ENCODE results near the gene AP2B1. TPM values are rescaled to one million over a fixed set of nuclear protein-coding genes. Genes with fewer than 3 reads are reported as not detected.

Gene AP2B1
- total RNA-seq, 4 donors from 2014 or later: 62.6 to 94.3 (median 79.4) TPM

GRCh38 chr17:35653619-35654361, 66.7 kb downstream of the AP2B1 start:
- ATAC-seq (ENCODE audit: low FRiP score): no peak

GRCh38 chr17:35655303-35655702, 68.2 kb downstream of the AP2B1 start:
- TF ChIP-seq, protein P1, sequence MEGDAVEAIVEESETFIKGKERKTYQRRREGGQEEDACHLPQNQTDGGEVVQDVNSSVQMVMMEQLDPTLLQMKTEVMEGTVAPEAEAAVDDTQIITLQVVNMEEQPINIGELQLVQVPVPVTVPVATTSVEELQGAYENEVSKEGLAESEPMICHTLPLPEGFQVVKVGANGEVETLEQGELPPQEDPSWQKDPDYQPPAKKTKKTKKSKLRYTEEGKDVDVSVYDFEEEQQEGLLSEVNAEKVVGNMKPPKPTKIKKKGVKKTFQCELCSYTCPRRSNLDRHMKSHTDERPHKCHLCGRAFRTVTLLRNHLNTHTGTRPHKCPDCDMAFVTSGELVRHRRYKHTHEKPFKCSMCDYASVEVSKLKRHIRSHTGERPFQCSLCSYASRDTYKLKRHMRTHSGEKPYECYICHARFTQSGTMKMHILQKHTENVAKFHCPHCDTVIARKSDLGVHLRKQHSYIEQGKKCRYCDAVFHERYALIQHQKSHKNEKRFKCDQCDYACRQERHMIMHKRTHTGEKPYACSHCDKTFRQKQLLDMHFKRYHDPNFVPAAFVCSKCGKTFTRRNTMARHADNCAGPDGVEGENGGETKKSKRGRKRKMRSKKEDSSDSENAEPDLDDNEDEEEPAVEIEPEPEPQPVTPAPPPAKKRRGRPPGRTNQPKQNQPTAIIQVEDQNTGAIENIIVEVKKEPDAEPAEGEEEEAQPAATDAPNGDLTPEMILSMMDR (IDR thresholded peaks at IDR 0.05): no peak
- DNase-seq (ENCODE audit: low spot score) (no peak), ATAC-seq (ENCODE audit: low FRiP score) (no peak)

More at GRCh38 chr17:35653619-35654361, 66.7 kb downstream of the AP2B1 start:
- TF ChIP-seq, protein P1 (IDR thresholded peaks at IDR 0.05): no peak
- DNase-seq (ENCODE audit: low spot score): no peak

GRCh38 chr17:35660902-35661301, 73.8 kb downstream of the AP2B1 start:
- DNase-seq (ENCODE audit: low spot score) (no peak), ATAC-seq (ENCODE audit: low FRiP score) (no peak)
- TF ChIP-seq, protein P1 (IDR thresholded peaks at IDR 0.05): no peak

- ATAC-seq (ENCODE audit: low FRiP score) (no peak), DNase-seq (ENCODE audit: low spot score) (no peak)
- TF ChIP-seq, protein P1 (IDR thresholded peaks at IDR 0.05): no peak
These were observed 77.6 kb downstream of the AP2B1 start for GRCh38 chr17:35664685-35665084.

DNA sequence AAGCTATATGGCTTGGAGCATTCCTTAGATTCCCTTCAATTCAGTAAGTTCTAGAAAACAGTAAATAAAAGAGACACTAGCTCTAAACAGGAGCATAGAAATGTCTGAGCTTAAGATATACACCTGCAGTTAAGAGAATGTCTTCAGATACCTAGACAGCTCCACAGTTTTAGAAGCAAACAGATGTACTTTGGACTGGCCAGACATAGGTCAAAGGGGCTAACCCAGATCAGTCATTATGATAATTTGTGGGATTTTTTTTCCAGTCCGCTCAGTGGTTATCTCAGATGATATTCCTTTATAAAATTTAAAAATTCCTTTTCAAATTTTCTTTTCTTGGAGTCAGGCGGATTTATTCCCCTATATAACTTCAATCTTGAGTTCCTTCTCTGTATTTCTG, 78.5 kb downstream of the AP2B1 start:
- TF ChIP-seq, protein P1 (IDR thresholded peaks at IDR 0.05): no peak
- no peak for ATAC-seq (ENCODE audit: low FRiP score)
- DNase-seq (ENCODE audit: low spot score): no peak

DNA sequence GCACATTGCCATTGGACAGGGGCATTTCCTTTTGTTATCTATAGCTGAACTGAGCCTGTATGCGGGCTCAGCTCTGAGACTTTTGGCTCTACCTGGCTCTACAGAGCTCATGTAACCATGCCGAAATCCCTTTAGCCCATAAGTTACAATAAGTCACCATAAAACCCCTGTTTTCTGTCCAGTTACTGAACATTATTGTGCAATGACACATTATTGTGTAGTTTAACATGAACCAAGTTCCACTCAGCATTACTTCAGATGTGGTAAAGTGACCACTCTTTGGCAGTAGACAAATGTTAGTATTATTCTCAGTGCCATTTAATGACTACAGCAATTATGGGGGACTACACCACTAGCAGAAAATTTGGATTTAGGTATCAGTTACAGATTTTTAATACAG, 78.9 kb downstream of the AP2B1 start:
- no peak for ATAC-seq (ENCODE audit: low FRiP score)
- DNase-seq (ENCODE audit: low spot score): no peak
- TF ChIP-seq, protein P1 (IDR thresholded peaks at IDR 0.05): no peak

GRCh38 chr17:35666967-35667532, 79.9 kb downstream of the AP2B1 start:
- ATAC-seq (ENCODE audit: low FRiP score): no peak
- TF ChIP-seq, protein P1 (IDR thresholded peaks at IDR 0.05): no peak

More at GRCh38 chr17:35666967-35667532, 79.9 kb downstream of the AP2B1 start:
- no peak for DNase-seq (ENCODE audit: low spot score)

All from omental fat pad (tissue), 4 donors.